Stimulated activated CD4-positive, alpha-beta T cell treated with anti-CD3 and anti-CD28 coated beads, Interleukin-1b, Interleukin-23, amount 100 ng/mL, for 24 hours (primary cell): ENCODE data around the gene TRIM47.
"Not testable (repeated sequence)": the region's sequence is repeated elsewhere in the genome, so short reads cannot be mapped to it uniquely, and the experiment has no call there.

ENCODE experiments used
- DNase-seq, 4 experiments: peaks; one replicate each; pipeline ENCODE4 v3.0.0-alpha.2; 2020; ENCODE audit warnings: low read depth in 4 of 4, low spot score in 1 of 4

TRIM47 gene

GRCh38 chr17:75870228-75870627 is 8.2 kb downstream of the TRIM47 start:
- not testable (repeated sequence) for DNase-seq

GRCh38 chr17:75869282-75870141 is 8.9 kb downstream of the TRIM47 start:
- no peak for DNase-seq

- DNase-seq = not testable (repeated sequence)
Observed at GRCh38 chr17:75868730-75869281, 9.6 kb downstream of the TRIM47 start.

GRCh38 chr17:75865404-75866188 is 12.8 kb downstream of the TRIM47 start:
- DNase-seq = not testable (repeated sequence)

- not testable (repeated sequence) for DNase-seq
Observed at GRCh38 chr17:75864887-75865286, 13.5 kb downstream of the TRIM47 start.

- DNase-seq = no peak
Observed at GRCh38 chr17:75864448-75864871, 13.9 kb downstream of the TRIM47 start.

GRCh38 chr17:75861927-75862317 is 16.5 kb downstream of the TRIM47 start:
- DNase-seq = no peak

- DNase-seq = not testable (repeated sequence)
Observed at GRCh38 chr17:75859358-75859757, 19.0 kb downstream of the TRIM47 start.

- no peak for DNase-seq
Observed at GRCh38 chr17:75856062-75856756, 22.2 kb downstream of the TRIM47 start.

- peak; percentile 87 to 98 (median 96) for DNase-seq
Observed at GRCh38 chr17:75855310-75856061, 22.9 kb downstream of the TRIM47 start, which contains the start of gene WBP2. Gene WBP2, minus strand, starts transcription at chr17:75855335. Its CDS starts 38 bp downstream, at chr17:75855297.

- no peak for DNase-seq
Observed at GRCh38 chr17:75854881-75855309, 23.5 kb downstream of the TRIM47 start.

- DNase-seq = no peak
Observed at GRCh38 chr17:75854101-75854748, 24.2 kb downstream of the TRIM47 start.

GRCh38 chr17:75853433-75853832 is 24.9 kb downstream of the TRIM47 start:
- no peak for DNase-seq

GRCh38 chr17:75851693-75851991 is 26.7 kb downstream of the TRIM47 start:
- DNase-seq = not testable (repeated sequence)

GRCh38 chr17:75850928-75851692 is 27.3 kb downstream of the TRIM47 start:
- no peak for DNase-seq

GRCh38 chr17:75849724-75850123 is 28.7 kb downstream of the TRIM47 start:
- no peak for DNase-seq

- no peak for DNase-seq
Observed at GRCh38 chr17:75849279-75849646, 29.1 kb downstream of the TRIM47 start.

GRCh38 chr17:75848523-75849278 is 29.7 kb downstream of the TRIM47 start:
- peak; percentile 71 to 91 (median 80) for DNase-seq
